HCT116 (cell line): ENCODE results near the gene DNAJC3. TPM values are rescaled to one million over a fixed set of nuclear protein-coding genes. Genes with fewer than 3 reads are reported as not detected.

Experiments used
- ATAC-seq: fragments of 200-7000 bp; cut with Tn5 transposase; 2 replicates; pipeline ENCODE4 v1.9.1; 2020; ENCODE audit warnings: mild to moderate bottlenecking, moderate library complexity
- BruUV-seq: library from RNA; stranded (reverse); fragments of 400-500 nt; replicated peaks from 2 replicates; lab custom pipeline; 2021; lab: Mats Ljungman, UMichigan
- CTCF ChIA-PET: fragments of 300-600 bp; sonication (Branson Sonifier 250); formaldehyde crosslinking; loops from one replicate; lab custom pipeline; 2021; ENCODE audit warnings: antibody characterized with exemption; lab: Charles Lee
- POLR2A ChIA-PET: fragments of 300-600, 350-600 bp; sonication (Branson Sonifier 250); formaldehyde crosslinking; loops from one replicate; lab custom pipeline; 2021; ENCODE audit warnings: antibody characterized with exemption; lab: Charles Lee
- RAD21 ChIA-PET, 2 experiments: fragments of 300-600 bp; sonication (Branson Sonifier 250); formaldehyde crosslinking; loops; one replicate each; lab custom pipeline; 2023; ENCODE audit warnings: low total read pairs in 2 of 2; ENCODE audit not compliant: uncharacterized antibody in 2 of 2, unreplicated experiment in 2 of 2, low non-redundant PET in 1 of 2; lab: Charles Lee
- DNase-seq: peaks from one replicate; pipeline ENCODE4 v3.0.0-alpha.2; 2010; ENCODE audit warnings: low read depth, low spot score
- H2AFZ ChIP-seq: fragments of 200-600 bp; shearing (Covaris generic), sonication (generic); 2 replicates; pipeline ENCODE4 v1.6.1; 2017; ENCODE audit warnings: low read depth, mixed run types, mixed read lengths, antibody characterized with exemption, low read length; ENCODE audit not compliant: poor library complexity, severe bottlenecking
- H3K27ac ChIP-seq: 2 replicates; pipeline ENCODE4 v1.5.1; 2012; ENCODE audit warnings: low read depth, low read length
- H3K27me3 ChIP-seq: fragments of 200-600 bp; sonication (generic); 2 replicates; pipeline ENCODE4 v1.6.1; 2016; ENCODE audit warnings: mixed run types, low read length, mixed read lengths; ENCODE audit not compliant: insufficient read depth
- H3K36me3 ChIP-seq, 2 experiments: fragments of 200-500 bp in 1 of 2; fragments of 200-600 bp in 1 of 2; sonication (Bioruptor generic) in 1 of 2; sonication (generic) in 1 of 2; 2 replicates each; pipeline versions ENCODE4 v1.5.1 to v1.6.1; 2014 to 2016; ENCODE audit warnings: low read length in 2 of 2, inconsistent platforms in 1 of 2, mixed read lengths in 1 of 2, mixed run types in 1 of 2; ENCODE audit not compliant: insufficient read depth in 2 of 2, control insufficient read depth in 1 of 2
- H3K4me1 ChIP-seq, 2 experiments: fragments of 200-600 bp in 1 of 2; sonication (generic) in 1 of 2; 2 replicates each; pipeline versions ENCODE4 v1.5.1 to v1.6.1; 2012 to 2017; ENCODE audit warnings: low read length in 2 of 2, inconsistent platforms in 1 of 2, mild to moderate bottlenecking in 1 of 2, mixed read lengths in 1 of 2, mixed run types in 1 of 2, moderate library complexity in 1 of 2; ENCODE audit not compliant: insufficient read depth in 2 of 2, control insufficient read depth in 1 of 2
- H3K4me2 ChIP-seq: fragments of 200-600 bp; sonication (generic); 2 replicates; pipeline ENCODE4 v1.6.1; 2017; ENCODE audit warnings: mixed run types, low read length, mixed read lengths
- H3K4me3 ChIP-seq, 2 experiments: fragments of 200-600 bp in 1 of 2; sonication (generic) in 1 of 2; replicated peaks in 1 of 2; 2 replicates each; pipeline ENCODE4 v1.5.1; 2011 to 2016; ENCODE audit warnings: low read length in 2 of 2, control low read depth in 1 of 2, low read depth in 1 of 2, mild to moderate bottlenecking in 1 of 2, mixed read lengths in 1 of 2, mixed run types in 1 of 2
- H3K79me2 ChIP-seq: fragments of 200-600 bp; sonication (generic); 2 replicates; pipeline ENCODE4 v1.6.1; 2017; ENCODE audit warnings: mild to moderate bottlenecking, mixed run types, low read length, moderate library complexity, mixed read lengths; ENCODE audit not compliant: insufficient read depth
- H3K9ac ChIP-seq: fragments of 200-600 bp; sonication (generic); 2 replicates; pipeline ENCODE4 v1.6.1; 2016; ENCODE audit warnings: low read length, mixed read lengths
- H3K9me2 ChIP-seq: fragments of 200-600 bp; sonication (generic), shearing (Covaris generic); 2 replicates; pipeline ENCODE4 v1.6.1; 2017; ENCODE audit warnings: mixed run types, mild to moderate bottlenecking, moderate library complexity; ENCODE audit not compliant: insufficient read depth
- H3K9me3 ChIP-seq, 2 experiments: fragments of 200-500 bp in 1 of 2; fragments of 200-600 bp in 1 of 2; sonication (Bioruptor generic) in 1 of 2; sonication (generic) in 1 of 2; 2 replicates each; pipeline ENCODE4 v1.6.1; 2014 to 2017; ENCODE audit warnings: low read length in 2 of 2, mixed read lengths in 2 of 2, inconsistent platforms in 1 of 2, low read depth in 1 of 2, mild to moderate bottlenecking in 1 of 2, mixed run types in 1 of 2, moderate library complexity in 1 of 2; ENCODE audit not compliant: control insufficient read depth in 1 of 2, insufficient read depth in 1 of 2
- H4K20me1 ChIP-seq: fragments of 200-600 bp; sonication (generic), shearing (Covaris generic); 2 replicates; pipeline ENCODE4 v1.6.1; 2017; ENCODE audit warnings: mixed run types, mild to moderate bottlenecking, moderate library complexity; ENCODE audit not compliant: insufficient read depth
- CTCF ChIP-seq, 3 experiments: fragments of 200-600 bp in 1 of 3; sonication (generic) in 1 of 3; IDR thresholded peaks in 2 of 3; conservative IDR thresholded peaks in 1 of 3; 2 replicates each; pipeline ENCODE4 v1.5.1; 2012 to 2017; ENCODE audit warnings: low read depth in 2 of 3, low read length in 2 of 3, antibody characterized with exemption in 1 of 3, borderline replicate concordance in 1 of 3, control low read depth in 1 of 3, mild to moderate bottlenecking in 1 of 3, mixed read lengths in 1 of 3, mixed run types in 1 of 3, moderate library complexity in 1 of 3; ENCODE audit not compliant: insufficient read depth in 1 of 3
- EGR1 ChIP-seq: IDR thresholded peaks from 2 replicates; pipeline ENCODE4 v1.6.1; 2012; ENCODE audit warnings: low read depth
- ELF1 ChIP-seq: IDR thresholded peaks from 2 replicates; pipeline ENCODE4 v1.6.1; 2012; ENCODE audit warnings: low read depth, borderline replicate concordance
- EZH2phosphoT487 ChIP-seq: fragments of 200-600 bp; IDR thresholded peaks from 2 replicates; pipeline ENCODE4 v1.6.1; 2018; ENCODE audit warnings: antibody characterized with exemption, borderline replicate concordance
- FOSL1 ChIP-seq: IDR thresholded peaks from 2 replicates; pipeline ENCODE4 v1.6.1; 2012; ENCODE audit warnings: low read depth
- POLR2A ChIP-seq: IDR thresholded peaks from 2 replicates; pipeline ENCODE4 v1.7.0; 2011; ENCODE audit warnings: borderline replicate concordance; ENCODE audit not compliant: insufficient read depth, insufficient read length; ENCODE audit errors: extremely low read depth
- POLR2AphosphoS5 ChIP-seq: IDR thresholded peaks from 2 replicates; pipeline ENCODE4 v1.6.1; 2011; ENCODE audit warnings: mild to moderate bottlenecking, low read depth, low read length, moderate library complexity
- RAD21 ChIP-seq: IDR thresholded peaks from 2 replicates; pipeline ENCODE4 v1.6.1; 2012; ENCODE audit warnings: low read depth, mild to moderate bottlenecking
- REST ChIP-seq: IDR thresholded peaks from 2 replicates; pipeline ENCODE4 v1.6.1; 2012; ENCODE audit warnings: low read depth
- SIN3A ChIP-seq: IDR thresholded peaks from 2 replicates; pipeline ENCODE4 v1.6.1; 2012; ENCODE audit warnings: low read depth
- SRF ChIP-seq: IDR thresholded peaks from 2 replicates; pipeline ENCODE4 v1.6.1; 2012; ENCODE audit warnings: low read depth
- TCF7L2 ChIP-seq: IDR thresholded peaks from 2 replicates; pipeline ENCODE4 v1.7.0; 2011; ENCODE audit warnings: borderline replicate concordance, inconsistent platforms; ENCODE audit not compliant: insufficient read depth, insufficient read length; ENCODE audit errors: extremely low read depth
- ZBTB33 ChIP-seq: IDR thresholded peaks from 2 replicates; pipeline ENCODE4 v1.6.1; 2011; ENCODE audit warnings: mild to moderate bottlenecking, low read length, moderate library complexity; ENCODE audit not compliant: insufficient replicate concordance; ENCODE audit errors: extremely low read depth
- ZFX ChIP-seq: fragments of 450-650 bp; IDR thresholded peaks from 2 replicates; pipeline ENCODE4 v1.6.1; 2017
- intact Hi-C: fragments of 100-400 bp; cut with micrococcal nuclease; formaldehyde crosslinking; loops from 2 replicates; pipeline ENCODE4 v1.10.0; 2022
- total RNA-seq: library from RNA; stranded (reverse); gene quantifications from one replicate; pipeline ENCODE4 v1.2.1, GENCODE V29; 2021; ENCODE audit not compliant: unreplicated experiment

DNAJC3 gene
- total RNA-seq, 1 experiment from 2014 or later = 28.5 TPM

DNA sequence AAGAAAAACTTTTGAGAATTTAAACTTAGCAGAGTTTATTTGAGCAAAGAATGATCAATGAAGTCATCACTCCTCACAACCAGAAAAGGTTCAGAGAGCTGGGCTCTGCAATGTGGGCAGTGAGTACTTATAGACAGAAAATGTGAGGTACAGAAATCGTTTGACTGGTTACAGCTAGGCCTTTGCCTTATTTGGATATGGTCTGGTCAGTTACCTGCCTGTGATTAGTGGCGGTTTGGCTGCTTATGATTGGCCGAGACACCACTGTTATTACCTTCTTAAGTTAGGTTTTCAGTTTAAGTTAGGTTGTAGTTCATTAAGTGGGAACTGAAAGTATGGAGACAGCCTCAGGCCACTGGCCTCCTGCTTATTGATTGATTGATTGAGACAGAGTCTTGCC, 66.3 kb downstream of the DNAJC3 start:
- DNase-seq = no peak
- Histone ChIP-seq H3K27ac (no peak overlapping the region), H3K27me3 (no peaks in the 10 kb centered on the region), H4K20me1 (no peaks in the 10 kb centered on the region), H3K4me2 (no peak overlapping the region), H2AFZ (no peak overlapping the region), H3K9ac (no peak overlapping the region), H3K4me3 (no peak overlapping the region), H3K9me2 (no peaks in the 10 kb centered on the region), H3K9me3 (no peaks in the 10 kb centered on the region), H3K4me1 (peaks cover 3 to 13% of the 10 kb centered on the region in 2 experiments; a peak in 3 of 4 replicates), H3K36me3 (no peaks in the 10 kb centered on the region), H3K79me2 (peaks cover 26% of the 10 kb centered on the region)
- ChIA-PET POLR2A (no interaction called here), RAD21 (no interaction called here), CTCF (no interaction called here)
- intact Hi-C loops = no loop called here
- TF ChIP-seq POLR2AphosphoS5 = no peak
- TF ChIP-seq REST = no peak
- no peak for TF ChIP-seq SIN3A
- TF ChIP-seq TCF7L2 = no peak
- TF ChIP-seq SRF = no peak; the same call in 1 of the 2 replicates
- TF ChIP-seq ELF1 = no peak
- BruUV-seq = no TSS peak
- no peak for ATAC-seq

GRCh38 chr13:95745289-95745688, 68.3 kb downstream of the DNAJC3 start:
- Histone ChIP-seq H2AFZ (no peak overlapping the region), H3K79me2 (peaks cover 26% of the 10 kb centered on the region), H3K27ac (no peak overlapping the region), H3K27me3 (no peaks in the 10 kb centered on the region), H3K36me3 (no peaks in the 10 kb centered on the region), H4K20me1 (no peaks in the 10 kb centered on the region), H3K9ac (no peak overlapping the region), H3K9me2 (no peaks in the 10 kb centered on the region), H3K4me1 (peaks cover 3 to 13% of the 10 kb centered on the region in 2 experiments; a peak in 3 of 4 replicates), H3K4me3 (no peak overlapping the region), H3K9me3 (no peaks in the 10 kb centered on the region), H3K4me2 (no peak overlapping the region)
- intact Hi-C loops = no loop called here
- RAD21 ChIA-PET = no interaction called here
- CTCF ChIA-PET = no interaction called here
- POLR2A ChIA-PET = no interaction called here
- DNase-seq = no peak
- no TSS peak for BruUV-seq
- peak; percentile 28; the same call in 1 of the 2 replicates for ATAC-seq
- TF ChIP-seq FOSL1 = no peak
- TF ChIP-seq RAD21 = no peak
- no peak for TF ChIP-seq POLR2A
- TF ChIP-seq EZH2phosphoT487 = no peak
- no peak for TF ChIP-seq EGR1
- no peak for TF ChIP-seq SIN3A
- TF ChIP-seq ZBTB33 = no peak
- no peak for TF ChIP-seq ZFX
- TF ChIP-seq CTCF (IDR thresholded peaks at IDR 0.05 in 2 of 3, conservative IDR thresholded peaks at IDR 0.05 in 1 of 3; ENCODE audit: borderline replicate concordance in 1 of 3, insufficient read depth in 1 of 3, low read depth in 2 of 3, low read length in 2 of 3) = no peak
